NCI-H1694 (cell line): Measurements from ENCODE around the gene WBP2.

ENCODE experiments used
- DNase-seq: peaks from one replicate; lab custom pipeline; 2025; lab: John Stamatoyannopoulos, UW

WBP2 gene

DNA sequence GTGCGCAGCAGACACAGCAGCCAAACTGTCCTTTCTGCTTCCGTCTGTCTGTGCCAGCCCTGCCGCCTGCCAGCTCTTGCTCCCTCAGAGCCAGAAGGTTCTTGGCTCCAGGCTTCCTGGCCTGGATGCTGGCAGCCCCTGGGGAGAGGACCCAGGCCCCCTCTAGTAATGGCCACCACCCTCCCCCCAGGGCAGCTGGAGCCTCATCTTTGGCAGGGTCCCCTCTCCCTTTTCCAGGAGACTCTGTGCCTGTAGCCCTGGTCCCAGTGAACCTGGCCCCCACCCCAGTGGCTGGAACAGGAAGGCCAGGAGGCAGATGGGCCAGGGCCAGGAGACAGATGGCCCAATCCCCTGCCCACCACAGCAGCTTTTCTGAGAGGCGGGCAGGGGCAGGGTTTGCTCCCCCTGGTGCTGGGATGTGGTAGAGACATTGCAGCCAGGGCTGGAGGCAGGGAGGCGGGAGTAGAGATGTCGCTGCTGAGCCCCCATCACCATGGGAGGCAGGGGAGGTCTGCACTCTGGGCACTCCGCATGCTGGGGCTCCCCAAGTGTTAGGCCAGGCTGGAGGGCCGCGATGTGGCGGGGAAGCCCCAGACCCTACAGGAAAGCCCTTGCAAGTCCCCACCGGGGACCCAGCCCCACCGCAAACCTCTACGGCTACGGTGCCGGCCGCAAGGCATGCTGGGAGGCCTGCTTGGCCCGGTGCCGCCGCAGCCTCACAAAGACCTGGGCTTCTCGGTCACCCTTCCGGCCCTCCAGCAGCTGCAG, 27.6 kb downstream of the WBP2 start:
- peak; percentile 82 for DNase-seq

DNA sequence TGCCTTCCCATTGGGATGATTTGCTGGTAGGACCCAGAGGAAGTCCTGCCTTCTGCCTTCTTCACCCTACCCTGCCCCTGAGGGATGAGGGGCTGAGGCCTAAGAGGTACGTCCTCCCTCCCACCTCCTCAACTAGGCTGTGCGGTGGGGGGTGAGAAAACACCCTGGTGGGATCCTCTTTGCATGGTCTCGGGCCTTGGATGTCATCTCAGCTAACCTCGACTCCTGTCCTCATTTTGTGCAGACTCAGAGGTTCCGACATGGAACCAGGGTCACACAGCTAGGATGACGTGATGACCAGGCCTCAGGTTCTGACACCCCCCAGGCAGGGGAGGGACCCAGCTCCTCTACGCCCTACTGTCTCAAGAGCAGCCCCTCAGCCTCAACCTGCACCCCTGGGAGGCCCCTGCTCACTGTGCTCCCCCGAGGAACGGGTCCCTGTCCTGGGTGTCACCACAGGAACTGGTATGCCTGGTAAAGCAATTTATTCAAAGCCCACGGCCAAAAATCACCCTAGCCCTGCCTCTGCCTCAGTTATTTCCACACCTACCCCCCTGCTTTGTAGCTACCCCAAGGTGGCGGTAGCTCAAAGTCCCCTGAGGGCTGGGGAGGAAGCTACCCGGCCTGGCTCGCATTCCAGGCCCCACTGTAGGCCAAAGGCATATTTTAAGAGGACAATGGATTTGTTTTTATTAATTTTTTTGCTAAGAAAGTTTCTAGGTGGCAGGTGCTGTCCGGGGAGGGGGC, 28.4 kb downstream of the WBP2 start:
- no peak for DNase-seq

DNA sequence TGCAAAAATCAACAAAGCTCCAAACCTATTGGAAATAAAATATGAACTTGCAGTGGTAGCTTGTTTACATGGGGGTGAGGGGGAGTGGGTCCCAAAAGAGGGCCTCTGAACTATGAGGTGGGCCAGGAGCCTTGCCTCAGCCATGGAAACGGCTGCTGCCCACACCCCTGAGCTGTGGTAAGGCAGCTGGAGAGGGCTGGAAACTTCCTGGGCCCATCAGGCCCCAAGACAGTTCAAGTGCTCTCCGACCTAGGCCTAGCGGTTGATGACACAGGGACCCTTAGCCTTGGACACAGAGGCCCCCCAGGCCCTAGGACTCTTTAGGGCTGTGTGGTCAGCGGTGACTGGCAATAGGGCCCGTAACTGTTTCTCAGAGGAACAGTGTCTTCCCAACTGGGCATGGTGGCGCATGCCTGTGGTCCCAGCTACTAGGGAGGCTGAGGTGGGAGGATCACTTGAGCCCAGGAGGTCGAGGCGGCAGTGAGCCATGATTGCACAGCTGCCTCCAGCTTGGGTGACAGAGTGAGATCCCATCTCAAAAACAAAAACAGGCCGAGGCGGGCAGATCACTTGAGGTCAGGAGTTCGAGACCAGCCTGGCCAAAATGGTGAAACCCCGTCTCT, 29.3 kb downstream of the WBP2 start:
- DNase-seq: no peak

DNA sequence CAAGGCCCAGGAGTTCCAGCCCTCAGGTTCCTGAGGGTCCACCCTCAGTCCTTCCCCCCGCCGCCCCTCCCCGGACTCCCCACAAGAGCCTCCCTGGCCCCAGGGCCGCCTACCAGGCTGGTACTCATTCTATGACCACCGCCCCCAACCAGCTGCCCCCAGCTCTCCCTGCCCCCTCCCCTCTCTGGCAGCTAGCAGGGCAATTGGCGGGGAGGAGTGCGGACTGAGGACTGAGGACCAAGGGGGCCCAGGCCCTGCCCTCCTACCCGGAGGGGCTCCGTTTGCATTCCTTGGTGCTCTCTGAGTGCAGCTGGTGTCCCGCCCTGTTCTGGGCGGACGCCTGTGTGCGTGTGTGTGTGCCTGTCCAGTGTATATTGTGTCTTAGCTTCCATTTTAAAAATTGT, 30.0 kb downstream of the WBP2 start:
- DNase-seq: no peak

DNA sequence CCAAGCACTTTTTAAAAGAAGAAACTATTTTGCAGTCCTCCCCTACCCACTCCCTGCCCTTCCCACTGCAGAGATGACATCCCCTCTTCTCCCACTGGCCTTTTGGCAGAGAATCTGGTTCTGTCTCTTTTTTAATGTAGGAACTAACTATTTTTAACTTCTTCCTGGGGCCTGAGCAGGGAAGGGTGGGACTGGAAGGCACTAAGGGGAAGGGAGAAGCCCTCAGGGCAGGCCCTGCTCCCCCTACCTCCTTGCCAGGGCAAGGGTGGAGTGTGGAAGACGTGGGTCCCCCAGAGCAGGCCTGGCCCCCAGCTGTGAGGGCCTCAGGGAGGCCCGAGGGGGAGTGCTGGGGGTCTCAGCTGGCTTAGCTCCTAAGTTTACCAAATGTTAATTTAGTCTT, 30.5 kb downstream of the WBP2 start:
- DNase-seq: no peak

DNA sequence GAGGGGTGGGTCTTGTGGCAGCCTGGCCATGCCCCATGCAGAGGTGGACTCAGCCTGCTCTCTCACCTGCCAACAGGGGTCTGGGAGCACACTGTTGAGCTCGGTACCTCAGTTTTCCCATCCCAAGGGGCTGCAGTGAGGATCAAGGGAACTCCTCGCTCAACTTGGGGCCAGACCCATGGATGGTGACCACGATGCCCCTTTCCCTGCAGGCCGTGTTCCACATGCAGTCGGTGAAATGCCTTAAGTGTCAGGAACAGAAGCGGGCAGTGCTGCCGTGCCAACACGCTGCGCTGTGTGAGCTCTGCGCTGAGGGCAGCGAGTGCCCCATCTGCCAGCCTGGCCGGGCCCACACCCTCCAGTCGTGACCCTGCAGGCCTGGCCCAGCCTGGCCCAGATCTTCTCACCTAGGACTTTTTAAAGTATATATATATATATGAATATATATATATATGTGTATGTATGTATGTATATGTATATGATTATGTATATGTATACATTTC, 31.0 kb downstream of the WBP2 start:
- DNase-seq: no peak

DNA sequence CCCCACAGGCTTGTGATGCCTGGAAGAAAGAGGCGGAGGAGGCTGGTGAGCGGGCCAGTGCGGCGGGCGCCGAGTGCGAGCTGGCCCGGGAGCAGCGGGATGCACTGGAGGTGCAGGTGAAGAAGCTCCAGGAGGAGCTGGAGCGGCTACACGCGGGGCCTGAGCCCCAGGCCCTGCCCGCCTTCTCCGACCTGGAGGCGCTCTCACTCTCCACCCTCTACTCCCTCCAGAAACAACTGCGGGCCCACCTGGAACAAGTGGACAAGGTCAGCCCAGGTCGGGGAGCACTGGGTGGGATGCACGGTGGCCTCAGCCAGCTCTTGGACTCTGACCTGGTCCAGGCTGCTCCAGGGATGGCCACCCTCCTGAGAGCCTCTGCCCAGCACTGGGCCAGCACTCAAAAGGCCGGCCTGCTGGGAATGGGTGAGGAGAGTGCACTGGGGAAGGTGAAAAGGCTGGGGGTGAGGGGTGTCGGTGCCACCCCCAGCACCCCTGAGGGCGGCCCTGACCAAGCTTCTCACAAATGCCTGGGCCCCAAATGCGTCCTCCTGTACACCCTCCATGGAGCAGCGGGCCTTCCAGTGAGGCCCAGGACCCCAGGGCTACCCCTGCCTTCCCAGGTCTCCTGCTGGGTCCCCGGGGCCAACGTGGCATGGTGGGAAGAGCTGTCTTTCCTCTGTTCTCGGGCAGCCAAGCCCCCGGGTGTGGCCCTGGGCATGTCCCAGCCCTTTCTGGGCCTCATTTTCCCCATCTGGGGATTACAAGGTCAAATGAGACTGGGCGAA, 31.7 kb downstream of the WBP2 start:
- DNase-seq: no peak

DNA sequence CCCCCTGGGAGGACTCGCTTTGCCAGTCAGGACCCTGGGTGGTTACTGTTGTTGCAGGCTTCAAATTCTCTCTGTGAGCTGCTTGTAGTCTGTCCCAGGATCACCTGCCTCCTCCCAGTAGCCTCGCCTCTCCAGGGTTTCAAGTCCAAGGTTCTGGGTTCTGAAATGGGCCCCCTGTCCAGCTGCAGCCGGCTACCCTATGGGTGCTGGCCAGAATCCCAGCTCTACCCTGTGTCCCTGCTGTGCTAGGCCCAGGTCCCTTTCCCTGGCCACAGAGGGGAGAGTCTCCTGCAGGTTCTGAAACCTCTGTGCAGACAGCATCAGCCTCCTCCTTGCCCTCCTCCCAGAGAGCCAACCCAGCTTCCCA, 32.4 kb downstream of the WBP2 start:
- DNase-seq: no peak

DNA sequence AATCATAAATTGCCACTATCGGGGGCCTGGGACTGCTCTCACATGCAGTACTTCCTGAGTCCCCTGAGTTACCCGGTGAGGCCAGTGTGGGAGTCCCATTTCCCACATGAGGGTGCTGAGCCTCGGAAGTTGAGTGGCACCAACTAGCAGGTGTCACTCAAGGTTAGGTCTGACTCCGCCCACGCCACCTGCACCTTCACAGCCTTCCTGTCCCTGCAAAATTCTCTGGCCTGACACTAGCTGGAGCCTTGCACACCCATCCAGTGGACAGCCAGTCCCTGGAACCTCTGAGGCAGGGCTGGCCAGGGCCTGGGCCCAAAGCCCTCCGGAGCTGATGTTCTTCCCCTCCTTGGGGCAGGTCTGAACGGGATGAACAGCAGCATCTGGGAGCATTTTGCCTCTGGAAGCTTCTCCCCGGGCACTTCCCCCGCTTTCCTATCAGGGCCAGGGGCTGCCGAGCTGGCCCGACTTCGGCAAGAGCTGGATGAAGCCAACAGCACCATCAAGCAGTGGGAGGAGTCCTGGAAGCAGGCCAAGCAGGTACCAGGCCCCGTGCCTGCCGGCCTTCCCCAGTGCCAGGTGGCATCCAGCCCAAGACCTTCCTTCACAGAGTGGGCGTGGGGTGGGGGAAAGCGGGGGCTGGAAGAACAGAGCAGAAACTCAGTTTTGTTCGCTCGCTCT, 32.9 kb downstream of the WBP2 start:
- DNase-seq: peak; percentile 30

DNA sequence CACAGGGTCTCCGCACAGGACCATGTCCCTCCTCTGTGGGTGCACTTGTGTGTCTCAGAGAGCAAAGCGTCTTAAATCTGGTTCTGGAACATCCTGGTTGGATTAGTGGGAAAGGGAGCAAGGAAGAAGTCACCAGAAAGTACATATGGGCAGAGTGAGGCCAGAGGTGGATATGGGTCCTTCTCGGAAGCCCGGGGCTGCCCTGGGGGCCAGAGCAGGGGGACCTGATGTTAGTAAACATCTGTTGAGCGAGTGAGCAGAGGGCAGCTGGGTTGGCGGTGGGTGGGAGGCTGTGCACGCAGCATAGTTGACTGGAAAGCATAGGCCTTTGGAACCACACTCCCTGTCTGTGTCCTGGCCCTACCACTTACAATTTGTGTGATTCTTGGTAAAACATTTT, 33.6 kb downstream of the WBP2 start:
- DNase-seq: no peak

DNA sequence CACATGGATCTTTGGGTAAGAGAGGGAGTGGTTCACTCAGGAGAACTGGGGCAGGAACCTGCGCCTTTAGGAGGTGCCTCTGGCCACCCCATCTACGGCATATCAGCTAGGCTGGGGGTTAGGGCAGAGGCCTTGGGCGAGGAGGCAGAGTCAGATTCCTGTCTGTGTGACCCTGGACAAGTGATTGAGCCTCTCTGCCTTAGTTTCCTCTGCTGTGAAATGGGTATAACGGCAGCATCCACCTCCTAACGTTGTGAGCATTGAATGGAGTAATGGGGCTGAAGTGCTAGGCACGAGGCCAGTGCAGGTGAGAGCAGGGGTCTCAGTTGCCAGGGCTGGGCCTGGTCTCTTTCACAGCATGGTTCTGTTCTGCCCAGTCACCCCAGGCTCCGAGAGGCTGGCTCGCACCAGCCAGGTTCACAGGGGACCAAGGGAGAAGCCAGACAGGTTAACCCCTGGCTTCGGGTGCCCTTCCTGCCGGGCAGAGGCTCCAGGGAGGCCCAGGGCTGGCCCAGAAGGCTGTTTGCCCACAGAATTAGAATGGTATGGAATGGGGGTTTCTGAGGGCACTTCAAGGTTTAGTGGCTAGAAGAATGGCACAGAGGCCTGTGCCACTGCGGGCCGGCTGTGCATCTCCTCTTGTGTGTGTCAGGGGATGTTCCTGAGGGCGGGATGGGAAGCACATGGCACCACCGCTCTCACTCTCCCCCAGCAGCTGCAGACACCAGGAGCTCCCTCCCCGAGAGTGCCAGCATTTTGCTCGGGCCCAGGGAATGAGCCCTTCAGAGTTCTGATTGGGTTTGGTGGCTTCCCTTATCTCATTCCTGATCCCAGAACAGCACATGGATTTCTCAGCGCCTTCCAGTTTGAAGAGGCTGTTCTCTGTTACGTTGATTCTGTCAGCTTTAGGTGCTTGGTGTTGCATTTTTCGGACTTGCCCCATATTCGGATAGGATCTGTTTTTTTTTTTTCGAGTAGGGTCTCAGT, 34.7 kb downstream of the WBP2 start:
- no peak for DNase-seq

DNA sequence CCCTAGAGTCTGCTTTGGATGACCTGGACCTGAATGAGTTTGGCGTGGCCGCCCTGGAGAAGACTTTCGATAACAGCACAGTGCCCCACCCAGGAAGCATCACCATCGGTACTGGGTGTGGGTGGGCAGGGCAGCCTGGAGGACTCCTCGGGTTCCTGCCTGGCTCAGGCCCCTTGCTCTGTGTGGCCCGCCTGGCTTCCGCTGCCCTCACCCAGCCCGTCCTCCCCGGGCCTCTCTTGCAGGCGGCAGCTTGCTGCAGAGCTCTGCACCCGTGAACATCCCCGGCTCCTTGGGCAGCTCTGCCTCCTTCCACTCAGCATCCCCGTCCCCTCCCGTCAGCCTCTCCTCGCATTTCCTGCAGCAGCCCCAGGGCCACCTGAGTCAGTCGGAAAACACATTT, 35.5 kb downstream of the WBP2 start:
- no peak for DNase-seq

DNA sequence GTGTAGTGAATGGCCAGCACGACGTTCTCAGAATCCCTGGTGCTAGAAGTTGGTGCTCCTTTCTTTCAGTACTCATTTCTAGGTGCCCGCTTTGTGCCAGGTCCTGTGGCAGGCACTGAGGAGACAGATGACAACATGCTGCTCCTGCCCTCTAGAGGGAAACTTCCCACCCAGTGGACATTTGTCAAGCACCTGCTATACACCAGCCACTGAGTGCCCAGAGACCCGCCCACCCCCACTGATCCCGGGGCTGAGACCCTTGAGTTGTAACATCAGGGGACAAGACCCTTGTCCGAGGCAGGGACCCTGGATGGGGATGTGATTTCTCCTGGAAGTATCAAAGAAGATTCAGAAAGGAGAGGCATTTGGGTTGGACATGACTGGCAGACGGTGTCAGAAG, 36.0 kb downstream of the WBP2 start:
- DNase-seq: no peak

DNA sequence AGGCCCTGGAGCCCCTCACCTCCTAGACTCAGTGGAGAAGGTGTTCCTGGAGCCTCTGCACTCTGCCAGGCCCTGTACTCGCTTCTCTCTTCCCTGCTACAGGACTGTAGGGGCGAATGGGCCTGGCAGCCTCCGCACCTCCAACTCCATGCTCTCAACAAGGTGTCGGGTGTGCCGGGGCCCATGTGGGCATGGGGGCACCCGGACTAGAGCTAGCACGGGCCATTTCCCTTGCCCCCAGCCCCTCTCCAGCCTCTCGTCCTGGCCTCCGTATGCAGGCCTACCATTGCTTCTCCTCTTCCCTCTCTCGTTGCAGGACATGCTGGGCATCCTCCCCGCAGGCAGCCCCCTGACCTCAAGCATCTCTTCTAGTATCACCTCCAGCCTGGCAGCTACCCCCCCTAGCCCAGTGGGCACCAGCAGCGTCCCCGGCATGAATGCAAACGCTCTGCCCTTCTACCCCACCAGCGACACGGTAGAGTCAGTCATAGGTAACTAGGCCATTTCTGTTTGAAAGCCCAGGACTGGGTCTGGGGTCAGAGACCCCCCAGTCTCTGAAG, 36.7 kb downstream of the WBP2 start:
- DNase-seq: no peak

DNA sequence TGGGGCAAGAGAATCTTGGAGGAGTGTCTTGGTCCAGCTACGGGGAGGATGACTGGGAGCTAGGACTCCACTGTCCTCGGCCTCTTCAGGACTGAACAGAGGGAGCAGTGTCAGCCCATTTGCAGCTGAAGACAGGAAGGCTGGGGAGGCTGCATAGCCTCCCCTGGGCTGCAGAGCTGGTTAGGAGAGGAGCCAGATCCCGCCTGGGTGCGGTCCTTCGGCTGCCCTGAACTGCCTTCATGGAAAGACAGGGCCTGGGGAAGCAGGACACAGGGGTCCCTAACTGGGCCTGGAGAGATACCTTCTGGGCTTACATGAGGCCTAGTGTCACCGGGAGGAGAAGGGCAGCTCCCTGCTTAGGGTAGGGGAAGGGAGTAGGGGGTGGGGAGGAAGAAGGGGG, 37.6 kb downstream of the WBP2 start:
- no peak for DNase-seq

DNA sequence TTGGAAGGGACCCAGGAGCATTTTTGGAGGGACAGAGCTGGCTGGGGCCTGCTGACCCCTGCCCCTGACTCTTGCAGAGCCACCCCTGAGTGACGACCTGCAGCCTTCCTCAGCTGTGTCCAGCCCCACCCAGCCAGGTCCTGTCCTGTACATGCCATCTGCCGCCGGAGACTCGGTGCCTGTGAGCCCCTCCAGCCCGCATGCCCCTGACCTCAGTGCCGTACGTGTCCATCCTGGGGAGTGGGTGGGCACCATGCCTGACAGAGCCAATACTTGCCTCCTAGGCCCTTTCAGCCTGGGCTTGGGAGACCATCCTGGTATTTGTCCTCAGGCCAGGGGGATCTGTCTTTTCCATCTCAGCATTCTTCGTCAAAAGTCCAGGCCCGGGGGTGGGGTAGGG, 38.4 kb downstream of the WBP2 start:
- DNase-seq: no peak

DNA sequence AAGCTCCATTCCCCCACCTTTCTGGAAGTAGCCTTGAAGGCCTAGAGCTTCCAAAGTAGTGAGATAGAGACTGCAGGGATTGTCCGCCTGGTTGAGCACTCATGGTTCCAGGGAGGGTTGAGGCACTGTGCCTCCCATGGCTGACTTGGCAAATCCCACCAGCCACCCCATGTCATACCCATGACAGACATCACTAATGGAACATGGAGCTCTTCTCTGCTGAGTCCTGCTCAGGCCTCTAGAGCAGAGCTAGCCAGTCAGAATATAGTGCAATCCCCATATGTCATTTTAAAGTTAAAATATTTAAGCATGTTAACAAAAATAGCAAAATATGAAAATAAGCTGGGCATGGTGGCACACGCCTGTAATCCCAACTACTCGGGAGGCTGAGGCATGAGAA, 39.7 kb downstream of the WBP2 start:
- no peak for DNase-seq

DNA sequence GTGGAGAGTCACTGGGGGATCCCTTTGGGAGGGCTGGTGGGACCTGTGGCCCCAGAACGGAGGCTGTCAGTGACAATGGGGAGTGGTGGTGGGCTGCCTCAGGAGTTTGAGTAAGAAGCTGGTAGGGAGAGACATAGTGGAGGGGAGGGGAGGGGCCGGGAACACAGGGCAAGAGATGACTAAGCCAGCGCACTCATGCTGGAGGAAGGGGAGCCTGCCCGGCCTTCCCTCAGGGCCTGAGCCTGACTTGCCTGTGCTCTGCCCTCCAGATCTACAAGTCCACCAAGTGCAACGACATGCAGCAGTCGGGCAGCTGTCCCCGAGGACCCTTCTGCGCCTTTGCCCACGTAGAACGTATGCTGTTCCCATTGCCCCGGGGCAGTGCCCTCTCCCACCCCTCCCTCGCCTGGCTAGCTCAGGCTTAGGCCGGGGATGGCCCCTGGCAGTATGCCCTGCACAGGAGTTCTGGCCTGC, 40.2 kb downstream of the WBP2 start:
- no peak for DNase-seq

DNA sequence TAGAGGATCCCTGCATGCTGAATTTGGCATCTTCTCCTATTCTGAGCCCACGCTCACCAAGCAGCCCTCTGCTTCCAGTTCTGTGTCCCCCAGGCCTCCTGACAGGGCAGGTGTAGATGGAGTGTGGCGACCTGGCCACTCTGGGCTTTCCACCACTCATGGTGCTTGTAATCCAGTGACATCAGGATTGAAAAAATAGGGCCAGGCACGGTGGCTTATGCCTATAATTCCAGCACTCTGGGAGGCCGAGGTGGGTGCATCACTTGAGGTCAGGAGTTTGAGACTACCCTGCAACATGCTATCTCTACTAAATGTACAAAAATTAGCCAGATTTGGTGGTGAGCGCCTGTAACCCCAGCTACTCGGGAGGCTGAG, 41.1 kb downstream of the WBP2 start:
- no peak for DNase-seq
